ENCODE data around the gene RAB3D. TPM values are rescaled to one million over a fixed set of nuclear protein-coding genes. Genes with fewer than 3 reads are reported as not detected.

The RAB3D gene
- total RNA-seq, 1 donor from 2014 or later: 19.8 TPM

GRCh38 chr19:11279505-11280236 is 59.8 kb downstream of the RAB3D start:
- no peak for DNase-seq (ENCODE audit: low read depth)
- no peak for TF ChIP-seq CTCF (IDR thresholded peaks at IDR 0.05; ENCODE audit: insufficient read depth, low read length, poor library complexity, severe bottlenecking)
- H3K36me3 ChIP-seq (ENCODE audit: control insufficient read depth, insufficient read depth, low read length): no peaks in the 10 kb centered on the region
- no peaks in the 10 kb centered on the region for H3K27me3 ChIP-seq (ENCODE audit: control insufficient read depth, insufficient read depth, low read length)
- no peak overlapping the region for H3K4me3 ChIP-seq (ENCODE audit: low read depth, low read length)

GRCh38 chr19:11278670-11279069 is 60.8 kb downstream of the RAB3D start:
- Histone ChIP-seq H3K27me3 (ENCODE audit: control insufficient read depth, insufficient read depth, low read length) (no peaks in the 10 kb centered on the region), H3K4me3 (ENCODE audit: low read depth, low read length) (no peak overlapping the region), H3K36me3 (ENCODE audit: control insufficient read depth, insufficient read depth, low read length) (no peaks in the 10 kb centered on the region)
- TF ChIP-seq CTCF (IDR thresholded peaks at IDR 0.05; ENCODE audit: insufficient read depth, low read length, poor library complexity, severe bottlenecking): no peak
- DNase-seq (ENCODE audit: low read depth): no peak

GRCh38 chr19:11274533-11275086 is 64.8 kb downstream of the RAB3D start:
- no peak for TF ChIP-seq CTCF (IDR thresholded peaks at IDR 0.05; ENCODE audit: insufficient read depth, low read length, poor library complexity, severe bottlenecking)
- Histone ChIP-seq H3K36me3 (ENCODE audit: control insufficient read depth, insufficient read depth, low read length) (no peaks in the 10 kb centered on the region), H3K4me3 (ENCODE audit: low read depth, low read length) (no peak overlapping the region), H3K27me3 (ENCODE audit: control insufficient read depth, insufficient read depth, low read length) (no peaks in the 10 kb centered on the region)
- DNase-seq (ENCODE audit: low read depth): no peak

GRCh38 chr19:11273989-11274388 is 65.5 kb downstream of the RAB3D start:
- no peak for DNase-seq (ENCODE audit: low read depth)
- Histone ChIP-seq H3K27me3 (ENCODE audit: control insufficient read depth, insufficient read depth, low read length) (no peaks in the 10 kb centered on the region), H3K4me3 (ENCODE audit: low read depth, low read length) (no peak overlapping the region), H3K36me3 (ENCODE audit: control insufficient read depth, insufficient read depth, low read length) (no peaks in the 10 kb centered on the region)
- no peak for TF ChIP-seq CTCF (IDR thresholded peaks at IDR 0.05; ENCODE audit: insufficient read depth, low read length, poor library complexity, severe bottlenecking)

- TF ChIP-seq CTCF (IDR thresholded peaks at IDR 0.05; ENCODE audit: insufficient read depth, low read length, poor library complexity, severe bottlenecking): no peak
- H3K36me3 ChIP-seq (ENCODE audit: control insufficient read depth, insufficient read depth, low read length): no peaks in the 10 kb centered on the region
- no peaks in the 10 kb centered on the region for H3K27me3 ChIP-seq (ENCODE audit: control insufficient read depth, insufficient read depth, low read length)
- no peak for DNase-seq (ENCODE audit: low read depth)
- no peak overlapping the region for H3K4me3 ChIP-seq (ENCODE audit: low read depth, low read length)
These were observed 66.2 kb downstream of the RAB3D start for GRCh38 chr19:11273296-11273695.

Other genes starting within 250 kb of the RAB3D start
- gene SPC24, start 183.9 kb downstream of the RAB3D start, total RNA-seq: 2.5 and 2.8 TPM in 2 replicates
- gene KANK2, start 142.1 kb downstream of the RAB3D start, total RNA-seq: 42.9 and 50.6 TPM in 2 replicates
- not detected in 2 replicates for gene ANGPTL8, start 100.0 kb downstream of the RAB3D start, total RNA-seq
- gene DOCK6, start 77.1 kb downstream of the RAB3D start, total RNA-seq: 56.8 and 62.9 TPM in 2 replicates
- not detected in 2 replicates for gene TSPAN16, start 43.5 kb downstream of the RAB3D start, total RNA-seq
- gene TMEM205, start 6.6 kb upstream of the RAB3D start, total RNA-seq: 307 and 377 TPM in 2 replicates
- gene CCDC159, start 6.9 kb upstream of the RAB3D start, total RNA-seq: 8.2 and 21.6 TPM in 2 replicates
- 6.7 and 14.0 TPM in 2 replicates for gene PLPPR2, start 15.8 kb upstream of the RAB3D start, total RNA-seq
- gene SWSAP1, start 35.0 kb upstream of the RAB3D start, total RNA-seq: 2.9 and 4.0 TPM in 2 replicates
- 3.0 and 4.4 TPM in 2 replicates for gene EPOR, start 44.7 kb upstream of the RAB3D start, total RNA-seq
- gene RGL3, start 79.7 kb upstream of the RAB3D start, total RNA-seq: 10.2 and 18.1 TPM in 2 replicates
- gene ODAD3, start 95.5 kb upstream of the RAB3D start, total RNA-seq: 0.07 and 0.29 TPM in 2 replicates
- gene PRKCSH, start 96.0 kb upstream of the RAB3D start, total RNA-seq: 269 TPM in 2 replicates
- not detected in 2 replicates for gene ELAVL3, start 141.4 kb upstream of the RAB3D start, total RNA-seq
- gene ZNF653, start 166.2 kb upstream of the RAB3D start, total RNA-seq: 6.6 and 20.5 TPM in 2 replicates
- 37.4 and 40.0 TPM in 2 replicates for gene ECSIT, start 189.5 kb upstream of the RAB3D start, total RNA-seq
- gene CNN1, start 199.2 kb upstream of the RAB3D start, total RNA-seq: 11.8 and 14.5 TPM in 2 replicates
- 67.3 and 69.6 TPM in 2 replicates for gene ELOF1, start 219.6 kb upstream of the RAB3D start, total RNA-seq
- 23.4 and 24.8 TPM in 2 replicates for gene ACP5, start 238.0 kb upstream of the RAB3D start, total RNA-seq

All from kidney epithelial cell (primary cell).